Mesenchymal stem cell (in vitro differentiated cells and primary cell): ENCODE results near the gene PTPRD.

Source experiments
- DNase-seq: peaks from one replicate; pipeline ENCODE4 v3.0.0-alpha.2; 2013
- H2AFZ ChIP-seq: one replicate; pipeline ENCODE4 v1.6.1; 2013; ENCODE audit warnings: low read depth, mild to moderate bottlenecking, control low read depth, inconsistent platforms, low read length, moderate library complexity
- H2AK5ac ChIP-seq: 2 replicates; pipeline ENCODE4 v1.6.1; 2013; ENCODE audit warnings: low read length, moderate library complexity, mild to moderate bottlenecking, inconsistent platforms; ENCODE audit not compliant: severe bottlenecking
- H2BK120ac ChIP-seq: one replicate; pipeline ENCODE4 v1.6.1; 2013; ENCODE audit warnings: low read depth, mild to moderate bottlenecking, inconsistent platforms, low read length, moderate library complexity
- H2BK12ac ChIP-seq, 2 experiments: one replicate each; pipeline ENCODE4 v1.6.1; 2013; ENCODE audit warnings: inconsistent platforms in 2 of 2, low read length in 2 of 2, mild to moderate bottlenecking in 2 of 2, moderate library complexity in 2 of 2, control low read depth in 1 of 2
- H2BK15ac ChIP-seq: one replicate; pipeline ENCODE4 v1.6.1; 2013; ENCODE audit warnings: mild to moderate bottlenecking, low read depth, inconsistent platforms; ENCODE audit not compliant: poor library complexity, severe bottlenecking
- H2BK5ac ChIP-seq: 2 replicates; pipeline ENCODE4 v1.6.1; 2013; ENCODE audit warnings: low read depth, mild to moderate bottlenecking, low read length, control low read depth, inconsistent platforms; ENCODE audit not compliant: poor library complexity, severe bottlenecking
- H3K14ac ChIP-seq, 2 experiments: one replicate each; pipeline ENCODE4 v1.6.1; 2013; ENCODE audit warnings: inconsistent platforms in 2 of 2, low read length in 2 of 2, control low read depth in 1 of 2, mild to moderate bottlenecking in 1 of 2, moderate library complexity in 1 of 2
- H3K18ac ChIP-seq, 2 experiments: one replicate each; pipeline ENCODE4 v1.6.1; 2013; ENCODE audit warnings: inconsistent platforms in 2 of 2, low read length in 2 of 2, control low read depth in 1 of 2, low read depth in 1 of 2, mild to moderate bottlenecking in 1 of 2
- H3K23ac ChIP-seq, 2 experiments: one replicate each; pipeline ENCODE4 v1.6.1; 2013; ENCODE audit warnings: inconsistent platforms in 2 of 2, low read length in 2 of 2, mild to moderate bottlenecking in 2 of 2, moderate library complexity in 2 of 2, control low read depth in 1 of 2
- H3K27ac ChIP-seq: 2 replicates; pipeline ENCODE4 v1.5.1; 2013; ENCODE audit warnings: mild to moderate bottlenecking, moderate library complexity, low read length, control low read depth, inconsistent platforms; ENCODE audit not compliant: poor library complexity, severe bottlenecking
- H3K27me3 ChIP-seq, 2 experiments: 2 replicates each; pipeline versions ENCODE4 v1.6.1 to v1.7.0; 2013; ENCODE audit warnings: low read length in 2 of 2, mild to moderate bottlenecking in 2 of 2, moderate library complexity in 2 of 2, control low read depth in 1 of 2, inconsistent platforms in 1 of 2; ENCODE audit not compliant: control insufficient read depth in 1 of 2, insufficient read depth in 1 of 2
- H3K36me3 ChIP-seq, 2 experiments: 2 replicates each; pipeline versions ENCODE4 v1.6.1 to v1.7.0; 2013; ENCODE audit warnings: low read length in 2 of 2, control low read depth in 1 of 2, inconsistent platforms in 1 of 2, low read depth in 1 of 2, mild to moderate bottlenecking in 1 of 2; ENCODE audit not compliant: insufficient read depth in 2 of 2, control insufficient read depth in 1 of 2
- H3K4ac ChIP-seq, 2 experiments: one replicate each; pipeline ENCODE4 v1.6.1; 2013; ENCODE audit warnings: inconsistent platforms in 2 of 2, low read length in 2 of 2, mild to moderate bottlenecking in 2 of 2, moderate library complexity in 2 of 2, control low read depth in 1 of 2, low read depth in 1 of 2
- H3K4me1 ChIP-seq: 2 replicates; pipeline ENCODE4 v1.6.1; 2013; ENCODE audit warnings: low read depth, low read length, control low read depth; ENCODE audit not compliant: control insufficient read depth, insufficient read depth
- H3K4me2 ChIP-seq: 2 replicates; pipeline ENCODE4 v1.6.1; 2013; ENCODE audit warnings: low read length, mild to moderate bottlenecking, inconsistent platforms; ENCODE audit not compliant: poor library complexity, severe bottlenecking
- H3K4me3 ChIP-seq, 2 experiments: 2 replicates each; pipeline versions ENCODE4 v1.5.1 to v1.7.0; 2013; ENCODE audit warnings: low read length in 2 of 2, mild to moderate bottlenecking in 2 of 2, control low read depth in 1 of 2, low read depth in 1 of 2; ENCODE audit not compliant: insufficient read depth in 1 of 2
- H3K79me1 ChIP-seq: replicated peaks from 2 replicates; pipeline ENCODE4 v1.6.1; 2013; ENCODE audit warnings: mild to moderate bottlenecking, control low read depth, low read length, inconsistent platforms; ENCODE audit not compliant: poor library complexity, severe bottlenecking
- H3K9ac ChIP-seq: 2 replicates; pipeline ENCODE4 v1.7.0; 2013; ENCODE audit warnings: mild to moderate bottlenecking, low read length, moderate library complexity
- H3K9me3 ChIP-seq: 2 replicates; pipeline ENCODE4 v1.7.0; 2013; ENCODE audit warnings: mild to moderate bottlenecking, low read length; ENCODE audit not compliant: control insufficient read depth
- H4K8ac ChIP-seq: one replicate; pipeline ENCODE4 v1.6.1; 2013; ENCODE audit warnings: inconsistent platforms, mild to moderate bottlenecking, low read length, moderate library complexity
- H4K91ac ChIP-seq: one replicate; pipeline ENCODE4 v1.6.1; 2013; ENCODE audit warnings: mild to moderate bottlenecking, low read length, inconsistent platforms
- WGBS: methylation state at CpG from one replicate; pipeline ENCODE4 v1.1.7; 2013; ENCODE audit warnings: mixed read lengths; 5-methylcytosine and 5-hydroxymethylcytosine counted together

The PTPRD gene

DNA sequence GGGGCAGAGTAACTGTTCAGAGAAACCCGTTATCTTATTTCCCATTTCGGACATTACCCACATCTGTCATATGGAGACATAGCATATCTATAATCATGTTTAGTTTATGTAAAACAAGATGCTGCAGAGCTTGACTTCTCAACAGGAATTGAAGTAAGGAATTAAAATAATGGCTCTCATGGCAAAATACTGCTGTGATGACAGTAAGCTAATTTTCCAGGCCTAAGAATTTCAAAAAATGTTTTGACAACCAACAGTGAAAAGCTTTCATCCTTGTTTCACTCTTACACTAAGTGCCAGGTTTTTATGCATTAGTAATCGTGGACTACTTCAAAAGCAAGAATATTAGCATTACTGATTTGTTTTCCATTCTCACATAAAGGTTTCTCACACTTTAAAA is 518.2 kb downstream of the PTPRD start:
- Histone ChIP-seq H4K91ac (no peak overlapping the region), H3K4me1 (no peaks in the 10 kb centered on the region), H3K14ac (no peak overlapping the region), H2BK12ac (no peak overlapping the region), H3K36me3 (no peaks in the 10 kb centered on the region), H3K27ac (no peak overlapping the region), H2BK15ac (no peak overlapping the region), H2AFZ (no peak overlapping the region), H3K4me2 (no peak overlapping the region), H3K18ac (no peak overlapping the region), H2BK5ac (no peak overlapping the region), H2AK5ac (no peak overlapping the region), H3K9ac (no peak overlapping the region), H3K9me3 (no peaks in the 10 kb centered on the region), H2BK120ac (no peak overlapping the region), H3K27me3 (no peaks in the 10 kb centered on the region), H4K8ac (no peak overlapping the region), H3K23ac (no peak overlapping the region), H3K79me1 (no peaks in the 10 kb centered on the region), H3K4me3 (no peak overlapping the region), H3K4ac (no peak overlapping the region)
- DNase-seq = no peak
- no CpG with 5 or more reads among the region's 3 CpGs for WGBS

DNA sequence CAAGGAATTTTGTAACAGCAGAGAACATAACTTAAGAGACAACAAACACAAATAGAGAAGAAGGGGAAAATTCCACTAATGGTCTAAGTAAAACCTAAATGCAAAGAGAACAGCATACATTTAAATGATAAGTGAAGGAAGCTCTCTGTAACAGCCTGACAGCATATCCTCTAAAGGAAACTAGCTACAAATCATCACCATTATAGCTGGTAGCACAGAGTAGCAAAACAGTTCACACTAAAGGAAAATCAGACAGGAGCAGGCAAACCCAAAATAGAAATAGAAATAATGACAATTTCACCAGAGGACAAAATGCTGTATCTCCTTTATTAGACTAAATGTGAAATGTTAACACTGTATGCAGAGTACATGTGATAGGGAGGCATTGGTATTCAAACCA is 532.8 kb downstream of the PTPRD start:
- Histone ChIP-seq H2AFZ (no peak overlapping the region), H4K91ac (no peak overlapping the region), H3K4ac (no peak overlapping the region), H3K36me3 (no peaks in the 10 kb centered on the region), H2BK120ac (no peak overlapping the region), H3K4me3 (no peak overlapping the region), H3K23ac (no peak overlapping the region), H3K9me3 (no peaks in the 10 kb centered on the region), H3K14ac (no peak overlapping the region), H3K27me3 (no peaks in the 10 kb centered on the region), H2AK5ac (no peak overlapping the region), H2BK12ac (no peak overlapping the region), H3K79me1 (no peaks in the 10 kb centered on the region), H3K18ac (no peak overlapping the region), H3K4me1 (no peaks in the 10 kb centered on the region), H3K4me2 (no peak overlapping the region), H3K9ac (no peak overlapping the region), H3K27ac (no peak overlapping the region), H2BK5ac (no peak overlapping the region), H2BK15ac (no peak overlapping the region), H4K8ac (no peak overlapping the region)
- DNase-seq = no peak

DNA sequence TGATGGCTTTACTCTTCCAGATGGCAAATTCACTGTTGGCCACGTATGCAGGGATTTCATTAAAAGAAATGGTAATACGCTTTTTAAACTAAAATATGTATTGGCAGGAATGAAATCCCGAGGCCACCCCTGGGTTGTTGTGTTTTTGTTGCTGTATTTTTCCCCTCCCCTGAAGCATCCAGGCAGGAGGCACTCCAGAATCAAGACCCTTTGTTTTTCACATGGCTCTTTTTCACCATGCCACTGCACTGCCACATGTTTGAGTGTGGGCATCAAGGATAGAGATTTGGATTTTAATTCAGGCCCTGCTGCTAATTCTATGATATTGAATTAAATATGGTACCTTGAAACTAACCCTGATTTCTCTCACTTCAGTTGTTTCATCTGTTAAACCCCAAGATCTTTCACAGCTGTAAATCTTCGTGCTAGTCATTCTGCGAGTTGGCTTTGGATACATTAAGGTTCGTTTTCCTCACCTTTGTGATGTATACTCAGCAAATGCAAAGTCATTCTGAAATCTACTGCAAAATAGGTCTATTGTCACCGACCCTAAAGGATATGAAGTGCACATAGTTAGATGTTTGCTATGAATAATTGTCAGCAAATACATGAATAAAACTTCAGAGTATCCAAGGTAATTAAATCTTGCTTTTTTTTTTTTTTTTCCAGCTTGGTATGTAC is 533.4 kb downstream of the PTPRD start:
- no peak overlapping the region for H3K18ac ChIP-seq
- H2BK5ac ChIP-seq = no peak overlapping the region
- no peaks in the 10 kb centered on the region for H3K27me3 ChIP-seq
- H3K27ac ChIP-seq = no peak overlapping the region
- H4K8ac ChIP-seq = no peak overlapping the region
- no peak overlapping the region for H3K4me3 ChIP-seq
- H3K9ac ChIP-seq = no peak overlapping the region
- no peak overlapping the region for H2AFZ ChIP-seq
- DNase-seq = no peak
- no peaks in the 10 kb centered on the region for H3K79me1 ChIP-seq
- 73% methylated on average over 6 of the region's 7 CpGs for WGBS
- no peak overlapping the region for H3K4ac ChIP-seq
- no peak overlapping the region for H2BK12ac ChIP-seq
- no peak overlapping the region for H4K91ac ChIP-seq
- no peak overlapping the region for H2BK15ac ChIP-seq
- H3K4me1 ChIP-seq = no peaks in the 10 kb centered on the region
- no peak overlapping the region for H2AK5ac ChIP-seq
- no peak overlapping the region for H3K14ac ChIP-seq
- H3K36me3 ChIP-seq = no peaks in the 10 kb centered on the region
- no peak overlapping the region for H3K23ac ChIP-seq
- no peaks in the 10 kb centered on the region for H3K9me3 ChIP-seq
- H3K4me2 ChIP-seq = no peak overlapping the region
- H2BK120ac ChIP-seq = no peak overlapping the region

DNA sequence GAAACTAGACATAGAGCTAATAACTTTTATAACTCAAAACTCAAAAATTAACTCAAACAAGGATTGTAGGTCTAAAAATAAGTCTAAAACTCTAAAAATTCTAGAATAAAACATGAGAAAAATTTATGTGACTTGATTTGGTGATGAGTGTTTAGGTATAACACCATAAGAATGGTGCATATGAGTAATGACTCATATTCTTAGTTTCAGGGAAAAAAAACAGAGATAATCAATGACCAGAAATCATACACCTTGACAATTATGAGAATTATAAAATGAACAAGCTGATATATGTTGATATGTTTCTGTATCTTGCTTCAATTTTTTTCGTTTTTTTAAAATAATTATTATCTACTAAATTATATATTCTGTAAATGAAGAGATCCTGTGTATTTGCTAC is 541.2 kb downstream of the PTPRD start:
- Histone ChIP-seq H3K27ac (no peak overlapping the region), H2BK5ac (no peak overlapping the region), H3K4me2 (no peak overlapping the region), H3K4me1 (no peaks in the 10 kb centered on the region), H3K27me3 (no peaks in the 10 kb centered on the region), H2AK5ac (no peak overlapping the region), H3K36me3 (no peaks in the 10 kb centered on the region), H3K23ac (no peak overlapping the region), H4K8ac (no peak overlapping the region), H3K18ac (no peak overlapping the region), H3K4ac (no peak overlapping the region), H2BK120ac (no peak overlapping the region), H2BK15ac (no peak overlapping the region), H3K14ac (no peak overlapping the region), H3K9ac (no peak overlapping the region), H3K9me3 (no peaks in the 10 kb centered on the region), H2BK12ac (no peak overlapping the region), H3K4me3 (no peak overlapping the region), H3K79me1 (no peaks in the 10 kb centered on the region), H4K91ac (no peak overlapping the region), H2AFZ (no peak overlapping the region)
- WGBS = no CpG with 5 or more reads among the region's 1 CpG
- no peak for DNase-seq
